ENCODE measurements around the gene FFAR2.
A peak's percentile ranks its signal among the peaks of the same experiment; 100 is the strongest.
"Not testable (repeated sequence)": the region's sequence is repeated elsewhere in the genome, so short reads cannot be mapped to it uniquely, and the experiment has no call there.

The FFAR2 gene

DNA sequence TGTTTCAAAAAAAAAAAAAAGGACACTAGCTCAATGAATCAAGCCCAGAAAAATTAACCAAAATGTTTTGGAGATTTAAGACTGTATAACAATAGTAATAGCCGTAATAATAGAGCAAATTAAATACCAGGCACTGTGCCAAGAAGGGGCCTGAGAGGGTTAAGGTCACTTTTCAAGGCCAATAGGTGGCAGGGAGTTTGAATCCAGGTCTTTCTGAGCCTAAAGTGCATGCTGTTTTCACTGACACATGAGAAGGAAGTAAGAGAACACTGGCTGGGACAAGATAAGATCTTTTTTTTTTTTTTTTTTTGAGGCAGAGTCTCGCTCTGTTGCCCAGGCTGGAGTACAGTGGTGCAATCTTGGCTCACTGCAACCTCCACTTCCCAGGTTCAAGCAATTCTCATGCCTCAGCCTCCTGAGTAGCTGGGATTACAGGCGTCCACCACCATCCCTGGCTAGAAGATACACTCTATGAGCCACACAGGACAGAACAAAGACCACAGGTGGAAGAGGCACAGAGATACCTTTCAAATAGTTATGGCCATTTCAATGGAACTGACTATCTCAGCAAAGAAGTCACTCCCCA is 7.7 kb downstream of the FFAR2 start:
- DNase-seq (ENCODE audit: low spot score in 2 of 2) = no peak

DNA sequence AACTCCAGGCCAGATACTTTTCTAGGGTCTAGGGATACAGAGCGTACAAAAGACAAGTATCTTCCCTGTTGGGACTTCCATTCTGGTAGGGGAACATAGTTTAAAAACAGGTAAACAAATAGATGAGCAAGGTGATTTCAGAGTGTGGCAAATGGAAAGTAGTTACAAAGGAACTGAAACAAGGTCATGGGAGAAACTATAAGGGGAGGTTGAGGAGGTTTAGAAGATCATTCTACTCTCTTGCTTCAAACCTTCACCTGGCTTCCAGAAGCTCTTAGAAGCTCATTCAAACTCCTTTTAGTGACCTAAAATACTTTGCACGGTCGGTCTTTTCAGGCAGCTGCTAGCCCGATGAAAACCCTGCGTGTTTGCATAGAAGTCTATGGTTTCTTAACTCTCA is 9.1 kb downstream of the FFAR2 start:
- Histone ChIP-seq H3K27me3 (ENCODE audit: low read depth) (0 out of 2 replicates have a peak, but pooled peaks cover 4% of the 10 kb centered on the region), H3K4me3 (no peak overlapping the region), H3K4me1 (no peaks in the 10 kb centered on the region), H3K36me3 (replicated peaks) (no peaks in the 10 kb centered on the region), H3K9me3 (no peaks in the 10 kb centered on the region)
- DNase-seq (ENCODE audit: low spot score in 2 of 2) = no peak
- in situ Hi-C loops (cut with MboI; ENCODE audit: low sequenced_read_pairs) = no loop called here

More for the DNA sequence above, 7.7 kb downstream of the FFAR2 start:
- in situ Hi-C loops (cut with MboI; ENCODE audit: low sequenced_read_pairs) = no loop called here
- Histone ChIP-seq H3K36me3 (replicated peaks) (no peaks in the 10 kb centered on the region), H3K4me3 (no peak overlapping the region), H3K27me3 (ENCODE audit: low read depth) (peaks cover 11% of the 10 kb centered on the region; the same call in 1 of the 2 replicates), H3K4me1 (no peaks in the 10 kb centered on the region), H3K9me3 (no peaks in the 10 kb centered on the region)

DNA sequence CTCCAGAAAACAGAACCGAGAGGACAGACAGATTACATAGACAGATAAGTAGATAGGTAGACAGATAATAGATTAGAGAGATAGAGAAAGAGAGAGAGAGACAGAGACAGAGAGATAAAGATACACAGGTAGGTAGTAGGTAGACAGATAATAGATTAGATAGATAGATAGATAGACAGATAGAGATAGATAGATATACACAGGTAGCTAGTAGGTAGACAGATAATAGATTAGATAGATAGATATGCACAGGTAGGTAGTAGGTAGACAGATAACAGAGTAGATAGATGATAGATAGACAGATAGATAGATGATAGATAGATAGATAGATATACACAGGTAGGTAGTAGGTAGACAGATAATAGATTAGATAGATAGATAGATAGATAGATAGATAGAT is 10.1 kb downstream of the FFAR2 start:
- H3K9me3 ChIP-seq = no peaks in the 10 kb centered on the region
- H3K27me3 ChIP-seq (ENCODE audit: low read depth) = 0 out of 2 replicates have a peak, but pooled peaks cover 7% of the 10 kb centered on the region
- no peaks in the 10 kb centered on the region for H3K36me3 ChIP-seq (replicated peaks)
- H3K4me1 ChIP-seq = no peaks in the 10 kb centered on the region
- in situ Hi-C loops (cut with MboI; ENCODE audit: low sequenced_read_pairs) = no loop called here
- no peak overlapping the region for H3K4me3 ChIP-seq
- DNase-seq (ENCODE audit: low spot score in 2 of 2) = no peak

DNA sequence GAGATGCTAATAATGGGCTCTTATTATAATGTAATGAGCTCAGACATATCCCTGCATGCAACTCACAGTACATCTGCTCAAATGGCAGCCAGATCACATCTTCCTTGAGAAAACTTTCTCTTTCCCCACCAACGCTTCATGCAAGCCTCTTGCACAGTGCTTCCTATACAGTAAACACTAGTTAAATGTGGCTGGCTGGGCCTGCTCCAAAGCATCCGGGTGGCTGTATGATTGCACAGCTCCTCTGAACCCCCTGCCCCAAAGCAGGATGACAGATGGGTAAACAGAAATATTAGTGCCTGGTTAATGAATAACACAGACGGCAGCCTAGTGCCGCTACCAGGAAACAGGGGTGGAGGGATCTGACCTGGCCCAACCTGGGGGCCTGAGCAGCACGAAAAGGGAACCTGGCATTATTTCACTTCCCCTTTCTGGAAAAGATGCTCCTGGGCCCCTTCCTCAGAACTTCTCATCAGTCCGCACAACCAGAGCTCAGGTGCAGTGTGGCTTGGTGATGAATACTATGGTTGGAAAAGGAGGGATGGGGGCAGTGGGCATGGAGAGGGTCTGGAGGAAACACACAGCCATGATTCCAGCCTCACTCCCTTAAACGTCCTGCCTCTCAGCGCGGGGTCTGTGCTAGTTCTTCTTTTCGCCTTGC is 10.8 kb downstream of the FFAR2 start:
- H3K27me3 ChIP-seq (ENCODE audit: low read depth) = peaks cover 9% of the 10 kb centered on the region; the same call in 1 of the 2 replicates
- no peaks in the 10 kb centered on the region for H3K36me3 ChIP-seq (replicated peaks)
- H3K4me3 ChIP-seq = no peak overlapping the region
- no peaks in the 10 kb centered on the region for H3K4me1 ChIP-seq
- in situ Hi-C loops (cut with MboI; ENCODE audit: low sequenced_read_pairs) = no loop called here
- DNase-seq (ENCODE audit: low spot score in 2 of 2) = no peak
- no peaks in the 10 kb centered on the region for H3K9me3 ChIP-seq

DNA sequence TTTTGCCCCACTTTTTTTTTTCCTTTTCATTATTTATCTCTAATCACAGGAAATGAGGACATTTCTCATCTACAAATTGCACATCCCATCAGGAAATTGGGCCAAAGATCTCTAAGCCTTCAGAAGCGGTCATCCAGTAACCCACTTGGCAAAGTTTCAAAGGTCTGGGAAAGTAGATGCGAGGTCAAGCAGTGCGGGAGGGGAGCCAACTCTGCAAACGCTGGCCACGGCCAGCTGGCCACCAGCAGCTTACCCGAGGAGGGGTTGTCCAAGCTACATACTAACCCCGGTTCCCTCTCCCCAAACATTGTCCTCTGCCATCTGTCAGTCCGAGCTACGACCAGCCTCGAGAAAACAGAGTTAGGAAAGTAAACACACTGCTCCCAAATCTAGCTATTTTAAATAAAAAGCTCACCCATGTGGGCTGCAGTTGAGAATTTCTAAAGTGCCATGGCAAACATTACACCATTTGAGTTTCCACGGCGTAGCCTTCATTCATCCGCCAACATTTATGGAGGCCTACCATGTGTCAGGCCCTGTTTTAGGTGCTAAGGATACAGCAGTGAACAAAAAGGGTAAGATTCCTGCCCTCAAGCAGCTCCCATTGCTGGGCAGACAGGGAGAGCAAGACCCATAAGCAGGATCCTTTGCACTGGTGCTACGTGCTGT is 11.5 kb downstream of the FFAR2 start:
- in situ Hi-C loops (cut with MboI; ENCODE audit: low sequenced_read_pairs) = no loop called here
- no peak for DNase-seq (ENCODE audit: low spot score in 2 of 2)
- no peaks in the 10 kb centered on the region for H3K4me1 ChIP-seq

DNA sequence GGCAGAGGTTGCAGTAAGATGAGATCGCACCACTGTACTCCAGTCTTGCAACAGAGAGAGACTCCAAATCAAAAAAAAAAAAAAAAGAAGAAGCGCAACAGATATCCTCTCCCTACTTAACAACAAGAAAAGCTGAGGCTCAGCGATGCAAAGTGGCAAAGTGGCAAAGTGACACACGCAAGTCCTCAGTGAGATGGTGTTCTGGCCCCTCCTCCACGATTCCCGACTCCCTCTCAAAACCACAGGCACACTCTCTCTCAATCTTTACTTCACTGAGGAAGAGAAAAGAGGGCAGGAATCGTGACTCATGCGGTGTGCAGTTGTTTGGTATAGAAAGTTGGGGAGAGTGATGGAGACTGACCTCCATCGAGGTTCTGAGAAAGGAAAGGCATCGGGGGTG is 12.6 kb downstream of the FFAR2 start:
- in situ Hi-C loops (cut with MboI; ENCODE audit: low sequenced_read_pairs) = no loop called here
- H3K4me3 ChIP-seq = no peak overlapping the region
- DNase-seq (ENCODE audit: low spot score in 2 of 2) = no peak
- H3K4me1 ChIP-seq = no peaks in the 10 kb centered on the region
- H3K9me3 ChIP-seq = no peaks in the 10 kb centered on the region
- no peaks in the 10 kb centered on the region for H3K36me3 ChIP-seq (replicated peaks)
- peaks cover 15% of the 10 kb centered on the region for H3K27me3 ChIP-seq (ENCODE audit: low read depth)

More for the DNA sequence above, 11.5 kb downstream of the FFAR2 start:
- no peak overlapping the region for H3K4me3 ChIP-seq
- peaks cover 10% of the 10 kb centered on the region for H3K27me3 ChIP-seq (ENCODE audit: low read depth)
- H3K9me3 ChIP-seq = no peaks in the 10 kb centered on the region
- no peaks in the 10 kb centered on the region for H3K36me3 ChIP-seq (replicated peaks)

DNA sequence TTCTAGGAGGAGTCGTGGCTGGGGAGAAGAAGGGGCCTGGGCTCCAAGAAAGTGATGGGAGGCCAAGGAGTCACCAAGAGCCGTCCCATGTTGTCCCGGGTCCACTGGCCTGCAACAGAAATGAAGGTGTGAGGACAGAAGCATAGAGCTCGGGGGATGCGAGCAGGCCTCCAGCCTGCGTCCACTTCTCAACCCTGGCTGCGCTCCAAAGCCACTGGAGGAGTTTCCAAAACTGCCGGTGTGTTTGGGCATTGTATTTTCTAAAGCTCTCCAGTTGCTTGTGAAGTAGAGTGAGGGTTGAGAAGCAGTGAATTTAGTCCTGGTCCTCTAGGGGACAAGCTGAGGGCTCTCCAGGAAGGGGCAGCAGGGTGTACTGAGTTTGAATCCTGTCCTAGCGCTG is 13.0 kb downstream of the FFAR2 start:
- no peaks in the 10 kb centered on the region for H3K9me3 ChIP-seq
- H3K4me1 ChIP-seq = no peaks in the 10 kb centered on the region
- in situ Hi-C loops (cut with MboI; ENCODE audit: low sequenced_read_pairs) = no loop called here
- H3K27me3 ChIP-seq (ENCODE audit: low read depth) = peaks cover 15% of the 10 kb centered on the region
- H3K36me3 ChIP-seq (replicated peaks) = no peaks in the 10 kb centered on the region
- DNase-seq (ENCODE audit: low spot score in 2 of 2) = no peak
- no peak overlapping the region for H3K4me3 ChIP-seq

DNA sequence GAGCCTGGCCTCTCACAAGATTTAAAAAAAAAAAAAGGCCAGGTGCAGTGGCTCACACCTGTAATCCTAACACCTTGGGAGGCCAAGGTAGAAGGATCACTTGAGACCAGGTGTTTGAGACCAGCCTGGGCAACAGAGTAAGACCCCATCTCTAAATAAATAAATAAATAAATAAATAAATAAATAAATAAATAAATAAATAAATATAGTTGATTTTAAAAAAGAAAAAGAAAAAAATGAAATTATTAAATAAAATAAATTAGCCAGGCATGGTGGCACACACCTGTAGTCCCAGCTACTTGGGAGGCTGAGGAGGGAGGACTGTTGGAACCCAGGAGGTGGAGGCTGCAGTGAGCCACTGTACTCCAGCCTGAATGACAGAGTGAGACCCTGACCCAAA is 13.7 kb downstream of the FFAR2 start:
- in situ Hi-C loops (cut with MboI; ENCODE audit: low sequenced_read_pairs); H3K4me3 ChIP-seq; H3K9me3 ChIP-seq; DNase-seq (ENCODE audit: low spot score in 2 of 2); H3K36me3 ChIP-seq (replicated peaks); H3K4me1 ChIP-seq: not testable (repeated sequence)
- peaks cover 20% of the 10 kb centered on the region for H3K27me3 ChIP-seq (ENCODE audit: low read depth)

DNA sequence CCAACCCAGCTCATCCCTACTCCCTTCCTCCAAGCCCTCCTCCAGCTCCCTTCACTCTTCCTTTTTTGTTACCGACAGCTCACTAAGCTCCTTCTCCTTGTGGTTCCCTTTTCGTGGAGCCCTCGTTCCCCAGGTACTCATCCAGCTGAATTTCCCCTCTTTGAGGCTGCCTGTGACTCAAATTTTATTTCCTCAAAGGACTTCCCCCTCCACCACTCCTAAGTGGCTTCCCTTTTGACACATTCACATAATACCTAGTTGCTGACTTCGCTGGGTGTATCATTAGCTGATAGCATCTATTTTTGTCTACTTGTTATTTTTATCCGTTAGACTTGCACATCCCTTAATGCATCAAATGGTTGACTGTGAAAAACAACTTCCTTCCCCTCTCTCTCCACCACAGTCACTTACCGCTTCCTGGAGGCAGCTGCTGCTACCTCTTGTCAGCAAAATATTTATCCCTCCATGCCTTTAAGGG is 14.5 kb downstream of the FFAR2 start:
- DNase-seq (ENCODE audit: low spot score in 2 of 2) = no peak
- peaks cover 18% of the 10 kb centered on the region for H3K27me3 ChIP-seq (ENCODE audit: low read depth)
- in situ Hi-C loops (cut with MboI; ENCODE audit: low sequenced_read_pairs) = no loop called here

DNA sequence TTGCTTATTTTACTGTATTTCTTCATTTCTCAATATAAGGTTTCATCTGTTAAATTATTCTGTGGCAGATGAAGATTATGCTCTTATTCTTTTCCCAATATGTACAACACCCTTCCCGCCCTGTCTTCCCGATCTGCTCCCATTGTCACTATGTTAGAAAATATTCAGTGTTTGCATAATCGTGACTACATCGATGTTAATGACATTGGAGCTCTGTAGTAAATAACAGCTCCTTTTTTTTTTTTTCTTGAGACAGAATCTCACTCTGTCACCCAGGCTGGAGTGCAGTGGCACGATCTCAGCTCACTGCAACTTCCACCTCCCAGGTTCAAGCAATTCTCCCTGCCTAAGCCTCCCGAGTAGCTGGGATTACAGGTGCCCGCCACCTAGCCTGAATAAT is 14.9 kb downstream of the FFAR2 start:
- H3K9me3 ChIP-seq; DNase-seq (ENCODE audit: low spot score in 2 of 2); H3K4me1 ChIP-seq; in situ Hi-C loops (cut with MboI; ENCODE audit: low sequenced_read_pairs); H3K36me3 ChIP-seq (replicated peaks); H3K4me3 ChIP-seq: not testable (repeated sequence)
- H3K27me3 ChIP-seq (ENCODE audit: low read depth) = peaks cover 19% of the 10 kb centered on the region

More for the DNA sequence above, 14.5 kb downstream of the FFAR2 start:
- Histone ChIP-seq H3K36me3 (replicated peaks) (no peaks in the 10 kb centered on the region), H3K4me1 (no peaks in the 10 kb centered on the region), H3K4me3 (no peak overlapping the region), H3K9me3 (no peaks in the 10 kb centered on the region)

DNA sequence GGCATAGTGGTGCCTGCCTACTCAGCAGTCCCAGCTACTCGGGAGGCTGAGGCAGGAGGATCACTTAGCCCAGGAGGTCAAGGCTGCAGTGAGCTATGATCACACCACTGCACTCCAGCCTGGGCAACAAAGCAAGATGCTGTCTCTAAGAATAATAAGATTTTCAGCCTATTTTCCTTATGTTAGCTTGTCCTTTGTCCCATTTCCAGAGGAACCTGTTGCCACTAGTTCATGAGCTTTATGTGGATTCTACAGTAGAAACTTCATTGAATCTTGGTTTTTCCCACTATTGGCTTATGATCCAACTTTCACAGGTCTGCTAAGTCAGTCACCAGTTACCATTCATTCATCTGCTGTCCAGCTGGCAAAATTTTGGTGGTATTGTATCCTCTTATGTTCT is 18.2 kb downstream of the FFAR2 start:
- H3K4me1 ChIP-seq = peaks cover 7% of the 10 kb centered on the region
- in situ Hi-C loops (cut with MboI; ENCODE audit: low sequenced_read_pairs) = no loop called here

DNA sequence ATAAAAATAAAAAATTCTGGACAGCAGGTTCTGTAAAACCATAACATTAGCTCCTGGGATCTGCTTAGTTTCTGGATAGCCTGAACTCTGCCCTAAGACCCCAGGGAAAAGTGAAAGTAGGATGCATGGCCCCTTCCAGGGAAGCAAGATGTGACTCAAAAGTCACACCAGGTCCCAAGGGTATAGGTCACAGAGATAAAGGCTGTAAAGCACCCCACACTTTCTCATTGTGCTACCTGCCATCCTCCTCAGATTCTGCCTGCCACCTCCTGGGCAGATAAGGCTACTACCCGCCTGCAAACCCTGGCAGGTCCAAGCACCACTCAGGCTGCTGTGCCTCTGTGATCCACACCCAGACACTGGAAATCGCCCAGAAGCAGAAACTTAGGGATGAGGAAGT is 20.6 kb downstream of the FFAR2 start:
- Histone ChIP-seq H3K27me3 (ENCODE audit: low read depth) (peaks cover 21% of the 10 kb centered on the region), H3K9me3 (no peaks in the 10 kb centered on the region), H3K36me3 (replicated peaks) (no peaks in the 10 kb centered on the region), H3K4me3 (no peak overlapping the region), H3K4me1 (peaks cover 11% of the 10 kb centered on the region)
- in situ Hi-C loops (cut with MboI; ENCODE audit: low sequenced_read_pairs) = no loop called here
- DNase-seq (ENCODE audit: low spot score in 2 of 2) = no peak

More for the DNA sequence above, 18.2 kb downstream of the FFAR2 start:
- H3K27me3 ChIP-seq (ENCODE audit: low read depth) = peaks cover 24% of the 10 kb centered on the region
- H3K36me3 ChIP-seq (replicated peaks) = no peaks in the 10 kb centered on the region
- no peak overlapping the region for H3K4me3 ChIP-seq
- no peak for DNase-seq (ENCODE audit: low spot score in 2 of 2)
- H3K9me3 ChIP-seq = no peaks in the 10 kb centered on the region

DNA sequence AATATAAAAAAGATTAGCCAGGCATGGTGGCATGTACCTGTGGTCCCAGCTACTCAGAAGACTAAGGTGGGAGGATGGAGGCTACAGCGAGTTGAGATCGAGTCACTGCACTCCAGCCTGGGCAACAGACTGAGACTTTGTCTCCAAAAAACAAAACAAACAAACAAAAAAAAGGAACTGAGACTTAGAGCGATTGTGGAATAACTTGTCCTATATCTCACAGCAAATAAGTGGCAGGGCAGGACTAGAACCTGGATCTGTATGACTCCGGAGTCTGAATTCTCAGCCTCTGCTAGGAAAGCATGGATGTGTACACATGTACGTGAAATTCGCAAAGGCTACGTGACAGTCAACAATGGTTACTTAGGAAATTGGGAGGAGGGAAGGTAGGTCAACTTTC is 22.1 kb downstream of the FFAR2 start:
- DNase-seq (ENCODE audit: low spot score in 2 of 2) = no peak
- no peaks in the 10 kb centered on the region for H3K9me3 ChIP-seq
- H3K27me3 ChIP-seq (ENCODE audit: low read depth) = peaks cover 17% of the 10 kb centered on the region; the same call in 1 of the 2 replicates
- H3K4me3 ChIP-seq = no peak overlapping the region
- H3K36me3 ChIP-seq (replicated peaks) = no peaks in the 10 kb centered on the region
- H3K4me1 ChIP-seq = peaks cover 11% of the 10 kb centered on the region
- in situ Hi-C loops (cut with MboI; ENCODE audit: low sequenced_read_pairs) = no loop called here

DNA sequence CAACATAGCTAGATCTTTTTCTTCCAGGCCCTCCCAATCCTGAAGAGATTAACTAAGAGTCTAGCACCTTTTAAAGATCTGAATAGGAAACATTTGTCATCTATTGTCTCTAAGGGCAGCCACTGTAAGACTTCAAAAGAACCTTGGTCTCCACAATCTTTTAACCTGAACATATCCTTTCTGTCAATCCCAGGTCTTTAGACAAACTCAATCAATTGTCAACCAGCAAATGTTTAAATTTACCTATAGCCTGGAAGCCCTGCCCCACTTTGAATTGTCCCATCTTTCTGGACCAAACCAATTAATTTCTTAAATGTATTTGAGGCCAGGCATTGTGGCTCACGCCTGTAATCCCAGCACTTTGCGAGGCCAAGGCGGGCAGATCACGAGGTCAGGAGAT is 23.0 kb downstream of the FFAR2 start:
- H3K4me3 ChIP-seq; H3K9me3 ChIP-seq; in situ Hi-C loops (cut with MboI; ENCODE audit: low sequenced_read_pairs); H3K36me3 ChIP-seq (replicated peaks): not testable (repeated sequence)
- H3K4me1 ChIP-seq = peaks cover 11% of the 10 kb centered on the region
- H3K27me3 ChIP-seq (ENCODE audit: low read depth) = peaks cover 13% of the 10 kb centered on the region; the same call in 1 of the 2 replicates
- peak in 1 of 2 experiments; percentile 3 for DNase-seq (ENCODE audit: low spot score in 2 of 2)
